AG04449 (cell line): ENCODE data around the gene KCNQ1.

Source experiments
- CTCF ChIA-PET: fragments of 350-600 bp; formaldehyde crosslinking; extraction: SDS; loops from one replicate; lab custom pipeline; 2021; ENCODE audit warnings: antibody characterized with exemption; lab: Yijun Ruan, JAX
- POLR2A ChIA-PET: fragments of 400-600, 350-600 bp; formaldehyde crosslinking; extraction: SDS; loops from one replicate; lab custom pipeline; 2020; ENCODE audit warnings: antibody characterized with exemption, inconsistent platforms; lab: Yijun Ruan, JAX
- DNase-seq: peaks from one replicate; pipeline ENCODE4 v3.0.0-alpha.2; 2010; ENCODE audit warnings: low read depth, low spot score
- H3K4me3 ChIP-seq: 2 replicates; pipeline ENCODE4 v1.5.1; 2011; ENCODE audit warnings: low read depth, mild to moderate bottlenecking, control low read depth, low read length
- TF ChIP-seq, protein P1 (sequence below): IDR thresholded peaks from one replicate; pipeline ENCODE4 v1.5.1; 2011; ENCODE audit warnings: mild to moderate bottlenecking, moderate library complexity, low read length, control low read depth, inconsistent platforms; ENCODE audit not compliant: insufficient read depth; ENCODE audit errors: missing control alignments

KCNQ1 gene

DNA sequence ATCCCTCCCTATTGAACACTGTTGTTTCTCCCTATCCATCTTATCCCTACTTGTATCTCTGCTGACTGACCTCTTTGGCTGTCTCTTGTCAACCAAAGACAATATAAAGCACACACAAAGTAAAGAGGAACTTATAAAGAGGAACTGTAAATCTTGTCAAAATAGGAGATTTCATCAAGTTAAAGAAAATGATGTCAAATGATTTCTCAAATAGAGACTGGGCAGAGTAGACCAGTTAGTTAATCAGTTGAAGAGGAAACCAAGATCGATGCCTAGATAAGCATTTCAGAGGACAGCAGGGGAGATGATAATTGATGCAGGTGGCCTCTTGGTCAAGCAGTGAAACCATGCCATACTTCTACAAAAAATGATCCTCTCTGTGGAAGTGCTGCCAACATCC lies 232.3 kb downstream of the KCNQ1 start:
- TF ChIP-seq, protein P1, sequence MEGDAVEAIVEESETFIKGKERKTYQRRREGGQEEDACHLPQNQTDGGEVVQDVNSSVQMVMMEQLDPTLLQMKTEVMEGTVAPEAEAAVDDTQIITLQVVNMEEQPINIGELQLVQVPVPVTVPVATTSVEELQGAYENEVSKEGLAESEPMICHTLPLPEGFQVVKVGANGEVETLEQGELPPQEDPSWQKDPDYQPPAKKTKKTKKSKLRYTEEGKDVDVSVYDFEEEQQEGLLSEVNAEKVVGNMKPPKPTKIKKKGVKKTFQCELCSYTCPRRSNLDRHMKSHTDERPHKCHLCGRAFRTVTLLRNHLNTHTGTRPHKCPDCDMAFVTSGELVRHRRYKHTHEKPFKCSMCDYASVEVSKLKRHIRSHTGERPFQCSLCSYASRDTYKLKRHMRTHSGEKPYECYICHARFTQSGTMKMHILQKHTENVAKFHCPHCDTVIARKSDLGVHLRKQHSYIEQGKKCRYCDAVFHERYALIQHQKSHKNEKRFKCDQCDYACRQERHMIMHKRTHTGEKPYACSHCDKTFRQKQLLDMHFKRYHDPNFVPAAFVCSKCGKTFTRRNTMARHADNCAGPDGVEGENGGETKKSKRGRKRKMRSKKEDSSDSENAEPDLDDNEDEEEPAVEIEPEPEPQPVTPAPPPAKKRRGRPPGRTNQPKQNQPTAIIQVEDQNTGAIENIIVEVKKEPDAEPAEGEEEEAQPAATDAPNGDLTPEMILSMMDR = no peak
- no peak for DNase-seq
- CTCF ChIA-PET = interaction anchor here (1.6 kb wide), 1 partner anchor 210 kb away, joined by 4 read pairs; no protein-coding TSS in a partner anchor
- POLR2A ChIA-PET = no interaction called here
- H3K4me3 ChIP-seq = no peak overlapping the region

DNA sequence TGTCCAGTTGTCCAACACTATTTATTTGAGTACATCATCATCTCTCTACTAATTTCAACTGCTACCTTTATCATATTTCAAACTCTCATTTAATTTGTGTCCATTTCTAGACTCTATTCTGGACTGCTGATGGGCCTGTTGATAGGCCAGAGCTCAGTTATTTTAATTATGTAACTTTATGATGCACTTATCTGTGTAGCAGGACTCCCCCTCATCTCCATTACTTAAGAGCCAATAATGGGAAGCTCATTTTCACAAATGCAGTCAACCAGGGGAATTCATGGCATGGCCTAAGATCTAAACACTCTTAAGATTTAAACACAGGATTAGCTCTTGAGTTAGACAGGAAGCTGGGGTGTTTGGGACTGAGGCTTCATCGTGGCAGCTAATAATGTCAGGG lies 233.6 kb downstream of the KCNQ1 start:
- TF ChIP-seq, protein P1 = no peak
- no peak overlapping the region for H3K4me3 ChIP-seq
- CTCF ChIA-PET = interaction anchor here (1.6 kb wide), 1 partner anchor 209 kb away, joined by 4 read pairs; no protein-coding TSS in a partner anchor
- DNase-seq = no peak
- POLR2A ChIA-PET = no interaction called here

DNA sequence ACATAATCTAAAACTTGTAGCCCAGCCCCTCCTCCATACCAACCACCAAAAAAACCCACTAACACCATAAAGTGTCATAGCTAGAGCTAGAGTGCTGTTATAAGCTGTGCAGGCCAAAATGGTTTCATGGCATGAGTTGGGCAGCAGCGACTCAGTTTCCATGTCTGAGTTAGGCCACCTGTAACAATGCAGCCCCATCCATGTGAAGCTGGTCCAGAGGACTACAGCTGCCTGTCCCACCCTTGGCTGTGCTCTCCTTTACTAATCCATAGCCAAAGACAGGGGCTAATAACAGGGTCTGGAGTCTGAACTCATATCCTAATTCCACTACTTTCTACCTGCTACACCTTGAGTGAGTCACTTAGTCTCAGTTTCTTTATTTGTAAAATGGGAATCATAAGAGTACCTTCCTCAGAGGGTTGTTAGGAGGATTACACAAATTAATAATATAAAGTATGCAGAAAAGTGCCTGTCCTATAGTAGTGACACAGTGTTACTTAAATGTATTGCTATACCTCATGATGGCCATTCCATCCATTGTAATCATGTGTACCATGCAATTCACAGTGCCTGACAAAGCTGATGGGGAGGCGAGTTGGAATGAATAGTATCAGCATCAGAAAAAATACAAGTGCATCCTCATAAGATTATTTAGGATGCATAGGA lies 234.3 kb downstream of the KCNQ1 start:
- TF ChIP-seq, protein P1 = no peak
- POLR2A ChIA-PET = no interaction called here
- CTCF ChIA-PET = interaction anchor here (1.6 kb wide), 1 partner anchor 208 kb away, joined by 4 read pairs; no protein-coding TSS in a partner anchor
- no peak overlapping the region for H3K4me3 ChIP-seq
- no peak for DNase-seq

DNA sequence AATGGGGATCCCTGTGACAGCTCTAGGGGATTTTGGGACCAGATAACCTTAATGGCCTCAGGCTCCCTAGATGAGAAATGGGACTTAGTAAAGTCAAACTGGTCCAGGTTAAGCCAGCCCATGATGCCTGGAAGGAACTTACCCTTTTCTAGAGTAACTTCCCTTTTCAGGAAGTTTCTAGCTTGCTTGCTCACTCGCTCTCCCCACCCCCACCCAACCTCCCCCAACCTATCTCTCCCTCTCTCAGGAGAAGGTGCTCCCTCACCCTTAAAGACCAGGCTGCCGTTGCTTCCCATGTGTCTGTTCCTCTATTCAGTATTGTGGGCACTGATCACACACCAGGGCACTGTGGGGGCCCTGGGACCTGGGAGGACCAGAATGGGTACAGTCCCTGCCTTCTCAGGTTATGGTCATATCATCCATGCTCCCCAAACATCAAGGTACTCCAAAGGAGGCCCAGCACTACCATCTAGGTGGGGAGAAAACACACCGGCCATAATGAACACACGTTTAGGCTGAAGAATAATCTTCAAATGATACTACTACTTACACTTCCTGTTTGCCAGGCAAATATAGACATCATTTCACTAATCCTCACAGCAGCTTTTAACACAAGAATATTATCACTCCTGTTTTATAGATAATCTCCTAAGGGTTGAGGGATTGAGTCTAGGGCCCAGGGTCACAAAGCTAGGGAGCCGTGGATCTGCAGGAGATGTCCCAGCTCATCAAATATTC lies 236.8 kb downstream of the KCNQ1 start:
- POLR2A ChIA-PET = interaction anchor here (1.0 kb wide), 1 partner anchor 18 kb away, joined by 4 read pairs; the partner anchor contains the start of gene KCNQ1OT1
- DNase-seq = no peak
- TF ChIP-seq, protein P1 = no peak
- H3K4me3 ChIP-seq = no peak overlapping the region
- CTCF ChIA-PET = interaction anchor here (0.8 to 1.3 kb wide), 4 partner anchors 148 to 208 kb away, joined by 3 to 4 read pairs (median 3); no protein-coding TSS in a partner anchor

DNA sequence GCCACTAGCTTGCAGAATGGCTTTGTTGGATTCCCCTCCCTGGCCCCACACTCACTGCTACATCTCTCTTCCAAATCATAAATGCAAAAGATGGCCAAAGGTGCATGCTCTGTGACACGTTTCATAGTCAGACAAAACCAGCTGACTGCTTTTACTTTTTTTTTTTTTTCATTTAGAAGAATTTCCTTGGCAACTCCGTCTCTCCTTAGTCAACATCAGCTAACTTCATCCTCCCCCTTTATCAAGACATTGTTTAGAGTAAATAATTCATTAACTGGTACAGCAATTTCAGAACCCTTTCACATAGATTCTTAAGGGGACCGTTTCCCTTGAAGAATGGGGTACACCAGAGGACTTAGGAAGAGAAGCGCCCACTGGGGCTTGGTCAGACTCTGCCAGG lies 239.0 kb downstream of the KCNQ1 start:
- TF ChIP-seq, protein P1 = no peak
- H3K4me3 ChIP-seq = no peak overlapping the region
- ChIA-PET CTCF (interaction anchor here (0.8 kb wide), 1 partner anchor 12 kb away, joined by 3 read pairs; no protein-coding TSS in a partner anchor), POLR2A (no interaction called here)
- no peak for DNase-seq

DNA sequence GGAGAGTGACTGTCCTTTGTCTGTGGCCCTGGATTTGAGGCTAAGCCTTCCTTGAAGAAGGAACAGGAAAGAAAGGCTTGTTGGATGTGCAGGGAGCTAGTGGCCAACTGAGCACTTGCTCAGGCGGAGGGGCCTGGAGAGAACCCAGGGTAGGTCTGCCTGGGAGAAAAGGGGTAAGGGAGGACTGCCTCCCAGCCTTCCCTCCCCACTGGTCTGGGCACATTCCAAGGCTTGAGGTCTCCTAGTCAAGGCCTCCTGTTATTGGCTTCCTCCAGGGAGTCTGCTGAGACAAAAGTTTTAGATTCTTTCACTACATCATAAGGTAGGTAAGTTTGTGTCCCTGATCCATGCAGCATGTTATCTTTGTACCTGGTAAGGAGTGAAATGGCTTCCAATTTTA lies 239.8 kb downstream of the KCNQ1 start:
- POLR2A ChIA-PET = no interaction called here
- CTCF ChIA-PET = no interaction called here
- TF ChIP-seq, protein P1 = no peak
- no peak overlapping the region for H3K4me3 ChIP-seq
- DNase-seq = no peak
